AG09309 (cell line): ENCODE data around the gene BFSP2.

Experiments
- DNase-seq: peaks from one replicate; pipeline ENCODE4 v3.0.0-alpha.2; 2010; ENCODE audit warnings: low read depth
- H3K4me3 ChIP-seq: 2 replicates; pipeline ENCODE4 v1.5.1; 2011; ENCODE audit warnings: mild to moderate bottlenecking, low read depth, low read length, moderate library complexity; ENCODE audit not compliant: control insufficient read depth
- TF ChIP-seq, protein P1 (sequence below): IDR thresholded peaks from 2 replicates; pipeline ENCODE4 v1.5.1; 2011; ENCODE audit warnings: mild to moderate bottlenecking, low read depth, low read length, inconsistent platforms; ENCODE audit not compliant: insufficient read depth, control insufficient read depth; ENCODE audit errors: missing control alignments

Gene BFSP2

DNA sequence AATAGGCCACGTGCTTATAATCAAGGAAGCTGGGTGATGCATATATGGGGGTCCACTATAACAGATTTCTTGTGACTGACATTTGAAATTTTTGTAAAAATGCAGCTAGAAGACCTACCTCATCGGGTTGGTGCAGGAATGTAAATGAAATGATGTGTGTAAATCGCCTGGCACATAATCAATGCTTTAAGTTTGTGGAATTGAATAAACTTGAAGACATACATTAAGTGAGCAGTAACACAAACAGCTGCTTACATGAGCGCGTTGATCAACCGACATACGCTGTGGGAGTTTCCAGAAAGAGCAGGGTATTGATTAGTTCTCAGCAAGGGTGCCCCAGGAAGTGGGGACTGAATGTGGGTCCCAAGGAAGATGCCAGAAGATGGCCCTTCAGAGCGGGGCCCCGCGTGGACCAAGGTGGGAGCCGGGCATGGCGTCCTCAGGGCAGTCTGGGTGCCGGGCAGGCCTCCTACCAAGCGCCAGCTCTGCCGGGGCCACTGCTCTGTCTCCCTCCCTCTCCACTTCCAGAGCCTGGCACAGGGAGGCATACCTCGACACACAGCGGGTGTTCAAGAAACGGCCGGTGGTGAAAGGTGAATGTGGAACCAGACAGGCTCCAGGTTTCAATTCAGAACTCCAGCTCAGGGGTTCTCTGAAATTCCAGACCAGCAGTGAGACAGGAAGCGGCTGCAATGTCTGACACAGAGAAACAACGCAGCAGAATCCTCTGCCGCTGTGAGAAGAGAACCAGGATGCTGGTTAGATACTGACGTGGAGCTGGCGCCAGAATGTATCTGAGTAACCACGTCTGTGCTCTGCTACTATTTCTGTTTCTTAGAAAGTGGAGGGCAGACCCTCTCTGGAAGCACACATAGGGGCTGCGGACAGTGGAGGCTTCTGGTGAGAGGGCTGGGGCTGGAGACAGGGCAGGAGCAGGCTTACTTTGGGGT lies 12.6 kb downstream of the BFSP2 start:
- no peak overlapping the region for H3K4me3 ChIP-seq
- DNase-seq, result no peak
- TF ChIP-seq, protein P1, sequence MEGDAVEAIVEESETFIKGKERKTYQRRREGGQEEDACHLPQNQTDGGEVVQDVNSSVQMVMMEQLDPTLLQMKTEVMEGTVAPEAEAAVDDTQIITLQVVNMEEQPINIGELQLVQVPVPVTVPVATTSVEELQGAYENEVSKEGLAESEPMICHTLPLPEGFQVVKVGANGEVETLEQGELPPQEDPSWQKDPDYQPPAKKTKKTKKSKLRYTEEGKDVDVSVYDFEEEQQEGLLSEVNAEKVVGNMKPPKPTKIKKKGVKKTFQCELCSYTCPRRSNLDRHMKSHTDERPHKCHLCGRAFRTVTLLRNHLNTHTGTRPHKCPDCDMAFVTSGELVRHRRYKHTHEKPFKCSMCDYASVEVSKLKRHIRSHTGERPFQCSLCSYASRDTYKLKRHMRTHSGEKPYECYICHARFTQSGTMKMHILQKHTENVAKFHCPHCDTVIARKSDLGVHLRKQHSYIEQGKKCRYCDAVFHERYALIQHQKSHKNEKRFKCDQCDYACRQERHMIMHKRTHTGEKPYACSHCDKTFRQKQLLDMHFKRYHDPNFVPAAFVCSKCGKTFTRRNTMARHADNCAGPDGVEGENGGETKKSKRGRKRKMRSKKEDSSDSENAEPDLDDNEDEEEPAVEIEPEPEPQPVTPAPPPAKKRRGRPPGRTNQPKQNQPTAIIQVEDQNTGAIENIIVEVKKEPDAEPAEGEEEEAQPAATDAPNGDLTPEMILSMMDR, result no peak

DNA sequence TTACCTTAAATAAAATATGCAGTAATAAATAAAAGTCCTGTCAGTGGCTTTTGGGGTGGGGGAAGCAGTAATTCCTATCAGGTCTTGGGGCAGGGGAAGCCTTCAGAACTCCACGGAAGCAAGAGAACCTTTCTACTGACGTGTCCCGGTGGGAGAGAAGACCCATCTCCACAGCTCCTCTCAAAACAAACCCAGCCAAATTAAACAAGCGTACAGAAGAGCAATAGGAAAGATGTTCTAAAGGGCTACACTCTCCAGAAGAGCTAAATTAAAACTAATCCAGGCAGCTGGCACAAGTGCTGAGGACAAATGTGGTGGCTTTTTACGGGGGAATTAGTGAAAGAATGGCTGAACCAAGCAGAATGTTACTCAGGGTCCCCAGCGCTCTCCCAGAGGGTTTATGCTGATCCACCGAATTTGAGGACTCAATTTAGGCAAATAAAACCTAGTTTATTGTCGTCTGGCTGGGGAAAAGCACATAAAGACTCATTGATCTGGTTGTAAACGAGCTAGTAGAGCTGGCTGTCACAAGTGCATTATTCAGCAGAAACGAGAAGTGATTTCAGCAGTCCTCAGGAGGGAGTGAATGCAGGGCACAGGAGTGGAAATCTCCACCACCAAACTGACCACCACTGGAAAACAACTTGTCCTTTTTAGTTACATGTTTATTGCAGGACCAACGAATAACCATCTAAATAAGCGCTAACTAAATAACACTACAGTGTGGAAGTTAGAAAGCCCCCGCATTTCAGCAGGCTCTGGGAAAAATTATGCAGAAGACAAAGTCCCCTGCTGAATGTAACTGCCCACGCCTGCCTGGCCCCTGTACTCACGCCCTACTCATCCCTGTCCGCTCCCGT lies 13.5 kb downstream of the BFSP2 start:
- DNase-seq, result no peak
- H3K4me3 ChIP-seq, result no peak overlapping the region
- TF ChIP-seq, protein P1, result no peak

DNA sequence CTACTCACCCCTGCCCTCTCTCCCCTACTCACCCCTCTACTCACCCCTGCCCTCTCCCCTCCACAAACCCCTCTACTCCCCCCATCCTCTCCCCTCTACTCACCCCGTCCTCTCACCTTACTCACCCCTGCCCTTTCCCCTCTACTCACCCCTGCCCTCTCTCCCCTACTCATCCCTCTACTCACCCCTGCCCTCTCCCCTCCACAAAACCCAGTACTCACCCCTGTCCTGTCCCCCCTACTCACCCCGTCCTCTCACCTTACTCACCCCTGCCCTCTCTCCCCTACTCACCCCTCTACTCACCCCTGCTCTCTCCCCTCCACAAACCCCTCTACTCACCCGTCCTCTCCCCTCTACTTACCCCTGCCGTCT lies 14.2 kb downstream of the BFSP2 start:
- TF ChIP-seq, protein P1, result no peak
- H3K4me3 ChIP-seq, result no peak overlapping the region
- DNase-seq, result no peak

DNA sequence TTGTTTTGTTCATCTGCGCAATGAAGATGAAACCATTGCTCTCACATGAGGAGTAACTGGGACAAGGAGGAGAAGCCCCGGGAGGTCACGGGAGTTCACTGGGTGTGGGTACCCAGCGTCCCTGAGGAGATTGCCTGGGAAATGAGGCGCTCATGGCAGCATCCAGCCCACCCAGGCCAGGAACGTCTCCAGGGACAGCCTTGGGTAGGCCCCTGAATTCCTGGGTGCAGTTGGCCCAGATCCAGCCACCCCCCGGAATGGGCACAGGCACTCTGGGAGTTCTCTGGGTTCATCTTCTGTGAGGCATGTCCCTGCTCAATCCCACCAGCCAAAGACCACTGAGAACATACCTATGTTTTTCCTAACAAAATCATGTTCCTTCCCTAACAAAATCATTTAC lies 18.5 kb downstream of the BFSP2 start:
- TF ChIP-seq, protein P1, result no peak
- DNase-seq, result no peak
- H3K4me3 ChIP-seq, result no peak overlapping the region

DNA sequence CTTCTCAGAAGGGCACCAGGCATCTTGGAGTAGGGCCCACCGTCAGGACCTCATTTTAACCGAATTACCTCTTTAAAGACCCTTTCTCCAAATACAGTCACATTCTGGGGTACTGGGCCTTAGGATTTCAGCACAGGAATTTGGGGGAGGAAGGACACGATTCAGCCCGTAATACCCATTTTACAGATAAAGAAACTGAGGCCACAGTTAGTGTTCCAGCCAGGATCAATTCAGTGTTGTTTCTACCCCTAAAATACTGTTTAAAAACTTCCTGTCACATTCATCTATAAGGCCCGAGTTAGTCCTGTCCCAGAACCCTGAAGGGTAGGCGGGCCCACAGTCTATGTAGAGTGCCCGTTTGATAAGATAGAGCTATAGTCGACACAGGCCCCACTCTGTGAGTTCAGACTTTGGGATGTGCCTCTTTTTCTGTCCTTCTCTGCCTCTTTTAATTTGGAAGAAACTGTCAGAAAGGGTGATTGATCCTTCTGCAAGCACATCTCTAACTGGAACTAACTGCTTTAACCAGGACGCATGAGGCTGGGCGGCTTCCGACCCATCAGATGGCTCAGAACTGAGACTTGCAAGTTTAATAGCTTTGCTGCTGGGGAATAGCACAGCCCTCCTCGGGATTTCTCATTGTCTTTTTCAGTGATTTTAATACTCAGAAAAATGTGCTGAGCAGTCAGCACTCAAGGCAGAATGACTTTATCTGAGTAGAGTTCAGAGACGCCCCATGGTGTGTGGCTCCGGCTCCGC lies 19.5 kb downstream of the BFSP2 start:
- H3K4me3 ChIP-seq, result no peak overlapping the region
- TF ChIP-seq, protein P1, result no peak
- DNase-seq, result no peak
